ENCODE measurements around the gene LRP4.
"Not testable (repeated sequence)": the region's sequence is repeated elsewhere in the genome, so short reads cannot be mapped to it uniquely, and the experiment has no call there.

The LRP4 gene, protein sequence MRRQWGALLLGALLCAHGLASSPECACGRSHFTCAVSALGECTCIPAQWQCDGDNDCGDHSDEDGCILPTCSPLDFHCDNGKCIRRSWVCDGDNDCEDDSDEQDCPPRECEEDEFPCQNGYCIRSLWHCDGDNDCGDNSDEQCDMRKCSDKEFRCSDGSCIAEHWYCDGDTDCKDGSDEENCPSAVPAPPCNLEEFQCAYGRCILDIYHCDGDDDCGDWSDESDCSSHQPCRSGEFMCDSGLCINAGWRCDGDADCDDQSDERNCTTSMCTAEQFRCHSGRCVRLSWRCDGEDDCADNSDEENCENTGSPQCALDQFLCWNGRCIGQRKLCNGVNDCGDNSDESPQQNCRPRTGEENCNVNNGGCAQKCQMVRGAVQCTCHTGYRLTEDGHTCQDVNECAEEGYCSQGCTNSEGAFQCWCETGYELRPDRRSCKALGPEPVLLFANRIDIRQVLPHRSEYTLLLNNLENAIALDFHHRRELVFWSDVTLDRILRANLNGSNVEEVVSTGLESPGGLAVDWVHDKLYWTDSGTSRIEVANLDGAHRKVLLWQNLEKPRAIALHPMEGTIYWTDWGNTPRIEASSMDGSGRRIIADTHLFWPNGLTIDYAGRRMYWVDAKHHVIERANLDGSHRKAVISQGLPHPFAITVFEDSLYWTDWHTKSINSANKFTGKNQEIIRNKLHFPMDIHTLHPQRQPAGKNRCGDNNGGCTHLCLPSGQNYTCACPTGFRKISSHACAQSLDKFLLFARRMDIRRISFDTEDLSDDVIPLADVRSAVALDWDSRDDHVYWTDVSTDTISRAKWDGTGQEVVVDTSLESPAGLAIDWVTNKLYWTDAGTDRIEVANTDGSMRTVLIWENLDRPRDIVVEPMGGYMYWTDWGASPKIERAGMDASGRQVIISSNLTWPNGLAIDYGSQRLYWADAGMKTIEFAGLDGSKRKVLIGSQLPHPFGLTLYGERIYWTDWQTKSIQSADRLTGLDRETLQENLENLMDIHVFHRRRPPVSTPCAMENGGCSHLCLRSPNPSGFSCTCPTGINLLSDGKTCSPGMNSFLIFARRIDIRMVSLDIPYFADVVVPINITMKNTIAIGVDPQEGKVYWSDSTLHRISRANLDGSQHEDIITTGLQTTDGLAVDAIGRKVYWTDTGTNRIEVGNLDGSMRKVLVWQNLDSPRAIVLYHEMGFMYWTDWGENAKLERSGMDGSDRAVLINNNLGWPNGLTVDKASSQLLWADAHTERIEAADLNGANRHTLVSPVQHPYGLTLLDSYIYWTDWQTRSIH (N-terminal part only)

DNA sequence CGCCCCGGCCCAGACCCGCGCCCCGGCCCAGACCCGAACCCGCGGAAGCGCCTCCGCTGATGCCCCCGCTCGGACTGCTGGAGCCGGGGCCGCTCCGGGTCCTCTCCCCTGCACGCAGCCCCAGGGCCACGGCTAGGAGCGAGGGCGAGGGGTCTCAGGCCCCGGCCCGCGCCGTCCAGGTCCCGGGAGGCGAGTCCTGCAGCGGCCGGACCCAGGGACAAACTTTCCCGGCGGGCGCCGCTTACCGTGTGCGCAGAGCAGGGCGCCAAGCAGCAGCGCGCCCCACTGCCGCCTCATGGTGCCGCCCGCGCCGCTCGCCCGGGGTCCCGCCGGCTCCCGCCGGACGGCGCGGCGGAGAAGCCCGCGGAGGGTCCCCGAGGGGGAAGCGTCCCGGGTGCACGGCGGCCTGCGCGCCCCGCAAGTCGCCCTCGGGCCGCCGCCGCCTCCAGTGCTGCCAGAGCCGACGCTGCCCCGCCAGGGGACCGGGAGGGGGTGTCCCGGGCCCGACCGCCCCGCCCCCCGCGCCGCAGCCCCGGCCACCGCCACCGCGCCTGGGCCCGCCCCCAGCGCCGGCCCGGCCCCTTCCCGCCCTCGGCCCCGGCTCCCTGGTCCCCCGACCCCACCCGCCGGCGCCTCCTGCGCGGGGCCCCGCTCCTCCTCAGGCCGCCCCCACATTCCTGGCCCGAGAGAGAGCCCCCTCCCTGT, at the start of gene LRP4:
TSS of gene LRP4 (minus strand) at position 468 of the 705 bp plus-strand sequence. CDS start at position 297, 171 bp downstream.
- TF ChIP-seq POLR2A (IDR thresholded peaks at IDR 0.05; ENCODE audit: low read length) (no peak), GATA1 (IDR thresholded peaks at IDR 0.05; ENCODE audit: low read depth, low read length) (no peak)
- peak; percentile 65 to 70 for DNase-seq

DNA sequence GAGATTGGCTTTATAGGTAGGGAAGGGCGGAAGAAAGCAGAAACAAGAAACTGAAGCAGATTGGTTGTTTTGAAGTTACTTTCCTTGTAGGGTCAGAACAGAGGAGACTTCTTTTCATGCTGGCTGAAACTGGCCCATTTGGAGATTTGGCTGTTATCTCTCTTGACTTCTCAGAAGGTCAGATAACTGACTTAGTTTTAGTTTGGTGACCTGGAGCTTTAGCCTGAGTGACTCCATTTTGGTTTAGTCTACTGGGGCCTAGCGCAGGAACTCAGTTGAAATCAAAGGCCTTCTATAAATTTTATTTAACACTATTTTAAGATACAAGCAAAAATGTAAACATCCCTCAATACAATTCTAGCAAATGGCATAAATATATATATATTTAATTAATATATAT, 49.6 kb upstream of the LRP4 start:
- DNase-seq, result peak in 1 of 2 experiments; percentile 24
- TF ChIP-seq POLR2A (IDR thresholded peaks at IDR 0.05; ENCODE audit: low read length) (no peak), GATA1 (IDR thresholded peaks at IDR 0.05; ENCODE audit: low read depth, low read length) (no peak)

DNA sequence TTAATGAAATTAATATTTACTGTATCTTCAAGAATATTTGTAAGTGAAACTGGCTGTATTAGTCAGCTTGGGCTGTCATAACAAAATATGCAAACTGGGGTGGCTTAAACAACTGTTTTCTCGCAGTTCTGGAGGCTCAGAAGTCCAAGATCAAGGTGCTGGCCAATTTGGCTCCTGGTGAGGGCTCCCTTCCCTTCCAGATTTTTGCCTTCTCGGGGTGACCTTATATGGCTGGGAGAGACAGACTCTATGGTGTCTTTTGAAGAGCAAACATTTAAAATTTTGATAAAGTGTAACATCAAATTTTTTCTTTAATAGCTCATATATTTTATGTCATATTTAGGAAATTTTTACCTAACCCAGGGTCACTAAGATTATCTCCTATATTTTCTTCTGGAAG, 48.4 kb upstream of the LRP4 start:
- no peak for DNase-seq
- TF ChIP-seq GATA1 (IDR thresholded peaks at IDR 0.05; ENCODE audit: low read depth, low read length) (no peak), POLR2A (IDR thresholded peaks at IDR 0.05; ENCODE audit: low read length) (no peak)

GRCh38 chr11:46963844-46964243, 45.5 kb upstream of the LRP4 start:
- DNase-seq, result no peak
- TF ChIP-seq POLR2A (IDR thresholded peaks at IDR 0.05; ENCODE audit: low read length), result no peak
- TF ChIP-seq GATA1 (IDR thresholded peaks at IDR 0.05; ENCODE audit: low read depth, low read length), result no peak

GRCh38 chr11:46961886-46962285, 43.5 kb upstream of the LRP4 start:
- not testable (repeated sequence) for DNase-seq

GRCh38 chr11:46961041-46961440, 42.7 kb upstream of the LRP4 start:
- DNase-seq, result no peak
- TF ChIP-seq POLR2A (IDR thresholded peaks at IDR 0.05; ENCODE audit: low read length), result no peak
- no peak for TF ChIP-seq GATA1 (IDR thresholded peaks at IDR 0.05; ENCODE audit: low read depth, low read length)

GRCh38 chr11:46958777-46959176, 40.4 kb upstream of the LRP4 start:
- no peak for DNase-seq
- no peak for TF ChIP-seq POLR2A (IDR thresholded peaks at IDR 0.05; ENCODE audit: low read length)
- no peak for TF ChIP-seq GATA1 (IDR thresholded peaks at IDR 0.05; ENCODE audit: low read depth, low read length)

GRCh38 chr11:46953093-46953492, 34.7 kb upstream of the LRP4 start:
- TF ChIP-seq POLR2A (IDR thresholded peaks at IDR 0.05; ENCODE audit: low read length), result no peak
- no peak for DNase-seq

DNA sequence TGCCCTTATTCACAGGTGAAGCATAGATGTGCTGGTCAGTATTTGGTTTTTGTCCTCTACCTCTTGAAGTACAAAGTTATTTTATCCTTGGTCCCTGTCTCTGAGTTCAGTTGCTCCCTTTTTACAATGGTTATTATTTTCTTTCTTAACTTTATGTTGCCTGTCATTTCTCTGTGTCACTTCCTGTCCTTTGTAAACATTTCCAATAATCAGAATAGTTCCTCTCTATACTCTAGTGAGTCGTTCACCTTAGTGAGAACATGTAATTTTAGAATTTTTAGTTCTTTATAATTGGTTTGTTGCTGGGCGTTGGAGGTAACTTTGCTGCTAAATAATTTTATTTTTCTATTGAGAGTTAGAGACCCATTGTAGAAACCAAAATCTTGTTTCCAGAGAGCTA, 34.2 kb upstream of the LRP4 start:
- TF ChIP-seq GATA1 (IDR thresholded peaks at IDR 0.05; ENCODE audit: low read depth, low read length), result no peak
- no peak for TF ChIP-seq POLR2A (IDR thresholded peaks at IDR 0.05; ENCODE audit: low read length)
- DNase-seq, result no peak

- TF ChIP-seq POLR2A (IDR thresholded peaks at IDR 0.05; ENCODE audit: low read length) (no peak), GATA1 (IDR thresholded peaks at IDR 0.05; ENCODE audit: low read depth, low read length) (no peak)
- no peak for DNase-seq
Measured at GRCh38 chr11:46951864-46952263, 33.5 kb upstream of the LRP4 start.

DNA sequence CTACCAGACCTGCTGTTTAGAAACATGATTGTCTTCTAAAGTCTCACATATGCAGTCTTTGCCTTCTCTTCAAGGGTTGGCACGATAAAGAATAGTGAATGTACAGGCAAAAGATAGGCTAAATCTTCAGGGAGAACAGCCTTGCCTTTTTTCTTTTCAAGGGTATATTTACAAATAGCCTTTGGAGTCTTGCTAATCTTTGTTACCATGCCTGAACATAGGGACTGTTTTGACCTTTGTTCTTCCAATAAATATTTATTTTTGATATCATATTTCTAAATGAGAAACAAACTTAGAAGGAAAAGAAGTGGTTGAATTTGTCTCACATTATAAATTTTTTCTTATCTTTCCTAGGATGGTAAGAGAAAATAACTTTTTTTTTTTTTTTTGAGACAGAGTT, 30.9 kb upstream of the LRP4 start:
- TF ChIP-seq POLR2A (IDR thresholded peaks at IDR 0.05; ENCODE audit: low read length), result no peak
- no peak for TF ChIP-seq GATA1 (IDR thresholded peaks at IDR 0.05; ENCODE audit: low read depth, low read length)
- no peak for DNase-seq

- DNase-seq, result no peak
Measured at GRCh38 chr11:46948378-46949131, 30.2 kb upstream of the LRP4 start.

More at GRCh38 chr11:46948378-46949131, 30.2 kb upstream of the LRP4 start:
- TF ChIP-seq POLR2A (IDR thresholded peaks at IDR 0.05; ENCODE audit: low read length) (no peak), GATA1 (IDR thresholded peaks at IDR 0.05; ENCODE audit: low read depth, low read length) (no peak)

Measured in erythroblast (primary cell).